ENCODE measurements around the gene GARS1.

GRCh38 chr7:30661926-30662325 lies 67.2 kb downstream of the GARS1 start:
- TF ChIP-seq CTCF (IDR thresholded peaks at IDR 0.05; ENCODE audit: insufficient read depth, low read length) (no peak), POLR2AphosphoS5 (IDR thresholded peaks at IDR 0.05; ENCODE audit: low read depth) (no peak), GABPA (IDR thresholded peaks at IDR 0.05; ENCODE audit: low read depth) (no peak), REST (IDR thresholded peaks at IDR 0.05; ENCODE audit: insufficient replicate concordance, low read depth) (no peak)

All from HL-60 (cell line).